Dedifferentiated amniotic fluid mesenchymal stem cell (primary cell): ENCODE data around the gene LDLRAD4.

Experiments
- DNase-seq: peaks from one replicate; pipeline ENCODE4 v3.0.0-alpha.2; 2016; ENCODE audit errors: extremely low spot score

The LDLRAD4 gene

DNA sequence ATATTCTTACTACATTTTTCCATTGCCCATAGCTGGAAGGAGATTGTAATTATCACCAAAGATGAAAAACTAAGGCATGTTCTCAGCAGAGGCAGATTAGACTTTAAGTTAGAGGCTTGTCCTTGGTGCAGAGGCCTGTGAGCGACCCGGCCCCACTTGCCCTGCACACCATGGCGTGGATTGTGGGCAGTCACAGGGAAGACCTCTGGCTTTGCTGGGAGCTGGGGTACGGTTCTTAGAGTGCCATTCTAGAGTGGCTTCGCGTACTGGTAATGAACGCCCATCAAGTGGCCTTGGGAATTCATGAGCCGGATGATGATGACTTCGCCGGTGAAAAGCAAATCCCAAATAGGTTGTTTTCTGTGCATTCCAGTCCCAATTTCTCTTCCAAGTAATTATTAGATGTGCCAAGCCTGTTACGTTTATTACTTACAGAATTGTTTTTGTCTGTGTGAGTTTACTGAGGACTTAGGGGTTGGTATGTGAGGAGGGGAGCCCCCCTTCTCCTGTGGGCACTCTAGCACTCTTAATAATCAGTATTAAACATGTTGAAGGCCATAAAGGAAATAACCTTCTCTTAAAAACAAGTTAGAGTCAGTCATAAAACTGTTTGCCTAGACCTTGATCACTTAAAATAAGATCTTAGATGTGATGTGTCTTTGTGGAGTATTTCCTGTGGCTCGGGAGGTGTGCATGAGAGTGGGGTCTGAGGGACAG lies 90.6 kb downstream of the LDLRAD4 start:
- DNase-seq, result no peak

DNA sequence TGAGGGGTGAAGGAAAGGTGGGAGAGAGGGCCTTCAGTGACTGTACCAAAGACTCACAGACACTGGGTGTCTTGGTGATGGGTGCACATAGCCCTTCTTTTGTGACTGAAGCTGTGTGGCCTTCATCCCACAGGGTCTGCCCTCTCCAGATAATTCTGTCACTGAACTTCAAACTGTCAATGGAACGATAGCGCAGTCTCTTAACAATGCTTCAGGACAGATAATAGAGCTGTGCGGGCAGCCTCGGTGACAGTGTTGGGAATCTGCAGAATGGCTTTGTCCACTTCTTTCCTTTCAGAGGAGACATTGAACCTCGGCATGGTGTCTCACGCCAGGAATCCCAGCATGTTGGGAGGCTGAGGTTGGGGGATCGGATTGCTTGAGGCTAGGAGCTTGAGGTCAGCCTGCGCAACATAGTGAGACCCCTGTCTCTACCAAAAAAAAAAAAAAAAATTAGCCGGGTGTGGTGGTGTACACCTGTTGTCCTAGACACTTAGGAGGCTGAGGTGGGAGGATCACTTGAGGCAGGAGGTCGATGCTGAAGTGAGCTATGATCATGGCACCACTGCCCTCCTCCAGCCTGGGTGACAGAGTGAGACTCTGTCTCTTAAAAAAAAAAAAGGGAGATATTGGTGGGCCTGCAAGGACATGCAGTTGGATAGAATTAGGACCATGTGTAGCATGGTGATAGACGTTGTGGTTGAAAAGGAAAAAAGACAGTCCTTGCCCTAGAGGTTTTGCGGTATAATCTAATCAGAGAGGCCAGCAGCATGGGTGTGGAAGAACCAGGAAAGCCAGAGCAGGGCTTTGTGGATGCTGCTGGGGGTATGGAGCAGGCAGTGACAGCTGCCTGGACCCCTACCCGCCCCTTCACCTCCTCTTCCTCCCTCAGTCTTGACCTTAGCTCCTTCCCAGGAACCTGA lies 91.4 kb downstream of the LDLRAD4 start:
- DNase-seq, result no peak

DNA sequence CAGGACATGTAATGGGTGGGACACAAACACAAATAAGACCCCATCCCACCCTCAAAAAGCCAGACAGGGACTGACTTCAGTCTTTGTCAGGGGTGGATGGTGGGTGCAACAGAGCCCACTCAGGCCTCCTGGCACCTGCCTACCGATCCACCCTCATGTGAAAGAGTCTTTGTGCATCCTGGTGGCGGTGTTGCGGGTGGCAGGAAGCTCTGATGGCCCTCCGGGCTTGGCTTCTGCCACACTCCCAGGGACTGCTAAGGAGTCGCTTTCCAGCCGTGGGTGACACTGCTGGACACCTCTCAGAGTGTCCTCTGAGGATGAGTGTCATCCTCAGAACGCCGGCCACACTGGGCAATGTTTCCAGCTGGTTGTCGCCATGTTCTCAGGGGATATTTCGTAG lies 92.6 kb downstream of the LDLRAD4 start:
- DNase-seq, result no peak

DNA sequence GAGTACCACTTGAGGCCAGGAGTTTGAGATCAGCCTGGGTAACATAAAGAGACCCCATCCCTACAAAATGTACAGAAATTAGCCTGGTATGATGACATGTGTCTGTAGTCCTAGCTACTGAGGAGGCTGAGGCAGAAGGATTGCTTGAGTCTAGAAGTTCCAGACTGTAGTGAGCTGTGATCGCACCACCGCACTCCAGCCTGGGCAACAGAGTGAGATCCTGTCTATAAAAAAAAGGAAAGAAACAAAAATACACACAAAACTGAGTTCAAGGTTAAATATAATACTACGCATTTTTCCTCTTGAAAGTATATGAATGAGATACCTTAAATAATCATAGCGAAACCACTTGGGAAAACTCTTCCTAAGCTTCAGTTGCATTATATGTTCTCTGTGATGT lies 94.0 kb downstream of the LDLRAD4 start:
- no peak for DNase-seq

DNA sequence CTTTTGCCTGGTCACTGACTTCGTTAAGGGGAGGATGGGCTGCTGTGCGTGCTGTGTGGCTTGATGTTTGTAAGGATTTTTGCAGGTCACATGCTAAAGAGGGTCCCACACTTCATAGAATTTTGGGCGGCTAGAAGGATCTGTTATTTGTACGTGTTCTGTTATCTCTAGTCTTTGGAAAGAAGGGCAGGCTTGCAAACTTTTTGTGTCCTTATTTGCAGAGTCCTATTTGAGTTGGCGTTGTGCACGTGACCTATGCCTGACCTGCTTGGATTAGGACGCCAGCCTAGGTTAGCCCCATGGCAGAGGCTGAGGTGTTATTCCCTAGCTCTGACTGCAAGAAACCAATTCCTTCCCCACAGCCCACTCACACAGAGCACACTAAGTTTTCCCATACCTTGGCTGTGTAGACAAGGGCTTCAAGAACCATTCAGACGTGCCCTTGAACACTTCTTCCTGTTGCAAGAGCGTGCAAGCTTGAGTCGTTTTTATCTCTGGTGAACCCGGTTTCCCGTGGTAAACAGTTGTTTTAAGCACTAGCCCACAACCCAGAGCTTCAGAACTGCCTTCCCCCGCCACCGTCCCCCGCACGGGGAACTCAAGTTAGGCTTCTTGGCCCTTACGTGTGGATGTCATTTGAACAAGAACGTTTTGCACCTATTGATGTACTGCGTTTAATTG lies 94.6 kb downstream of the LDLRAD4 start:
- no peak for DNase-seq

DNA sequence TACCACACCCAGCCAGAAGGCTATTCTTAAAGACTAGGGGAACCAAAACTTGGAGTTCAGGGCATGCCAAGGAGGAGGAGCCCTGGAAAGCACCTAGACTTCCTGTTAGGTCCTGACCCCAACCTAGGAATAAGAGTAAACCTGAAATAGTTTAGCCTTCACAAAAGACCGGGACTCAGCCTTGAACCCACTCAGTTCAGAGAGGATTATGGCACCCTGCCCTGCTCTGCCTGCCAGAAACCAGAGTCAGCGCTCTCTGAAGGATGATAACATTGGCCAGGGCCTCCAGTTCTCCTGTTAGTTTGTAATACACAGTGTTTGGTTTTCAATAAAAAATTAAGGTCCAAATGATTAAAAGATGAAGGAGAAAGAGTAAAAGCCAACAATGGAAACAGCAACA lies 96.4 kb downstream of the LDLRAD4 start:
- DNase-seq, result no peak

DNA sequence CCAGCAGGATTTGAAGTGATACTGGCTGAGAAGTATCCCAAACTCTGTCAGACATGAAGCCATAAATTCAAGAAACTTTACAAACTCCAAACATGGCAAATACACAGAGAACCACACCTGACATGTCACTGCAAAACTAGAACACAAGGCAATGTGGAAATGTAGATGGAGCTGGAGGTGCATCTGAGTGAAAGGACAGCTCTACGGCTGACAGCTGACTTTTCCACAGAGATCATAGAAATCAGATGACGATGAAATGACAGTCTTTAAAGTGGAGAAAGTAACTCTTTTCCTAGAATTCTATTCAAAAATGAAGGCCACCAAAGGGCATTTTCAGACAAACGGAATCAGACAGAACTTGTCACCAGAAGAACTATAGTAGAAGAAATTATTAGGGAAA lies 97.5 kb downstream of the LDLRAD4 start:
- no peak for DNase-seq

DNA sequence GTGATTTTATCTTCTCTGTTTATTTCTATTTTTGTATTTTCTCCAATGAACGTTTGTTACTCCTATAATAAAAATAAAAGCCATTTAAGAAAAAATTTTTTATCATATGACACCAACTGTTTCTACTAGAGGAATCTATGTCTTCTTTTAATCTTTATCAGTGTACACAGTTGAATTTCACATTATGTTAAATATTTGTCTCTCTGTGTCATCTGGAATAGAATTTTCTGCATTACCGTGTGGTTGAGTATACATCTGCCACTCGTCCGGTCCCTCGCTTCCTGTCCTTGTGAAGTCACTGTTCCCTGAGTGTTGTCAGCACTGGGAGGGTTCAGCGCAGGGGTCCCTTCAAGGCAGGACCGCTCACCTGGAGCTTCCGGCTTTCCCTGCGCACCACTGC lies 99.2 kb downstream of the LDLRAD4 start:
- no peak for DNase-seq

DNA sequence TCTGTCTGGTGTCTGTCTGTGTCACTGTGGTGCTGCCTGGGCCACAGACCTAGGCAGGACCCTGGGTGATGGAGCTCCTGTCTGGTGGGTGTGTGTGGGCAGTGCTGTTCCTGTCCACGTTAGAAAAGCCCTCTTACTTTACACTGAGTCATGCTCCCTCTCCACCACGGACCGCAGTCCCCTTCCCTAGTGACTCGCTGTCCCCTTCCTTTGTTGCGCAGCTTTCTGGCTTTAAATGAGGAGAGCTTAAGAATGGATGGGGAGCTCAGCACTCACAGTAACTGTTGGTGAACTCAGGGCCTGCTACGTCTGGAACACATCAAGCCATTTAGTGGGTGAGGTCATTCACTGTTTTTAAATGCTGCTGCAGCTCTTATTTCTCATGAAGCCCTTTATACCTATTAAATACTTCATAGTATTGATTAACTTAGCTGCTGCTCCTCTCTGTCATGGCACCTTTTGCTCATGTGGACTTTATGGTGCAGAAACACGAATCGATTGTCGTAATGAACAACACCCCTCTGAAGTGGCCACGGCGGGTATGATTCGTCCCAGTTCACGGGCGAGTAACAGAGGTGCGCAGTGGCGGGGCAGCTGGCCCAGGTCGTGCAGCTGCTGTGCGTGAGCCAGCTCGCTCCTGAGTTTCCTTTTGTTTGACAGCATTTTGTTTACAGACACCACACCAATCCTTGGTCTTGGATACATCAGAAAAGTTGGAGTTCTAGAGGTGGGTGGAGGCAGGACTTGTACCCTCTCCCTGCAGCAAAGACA lies 100.4 kb downstream of the LDLRAD4 start:
- DNase-seq, result no peak

DNA sequence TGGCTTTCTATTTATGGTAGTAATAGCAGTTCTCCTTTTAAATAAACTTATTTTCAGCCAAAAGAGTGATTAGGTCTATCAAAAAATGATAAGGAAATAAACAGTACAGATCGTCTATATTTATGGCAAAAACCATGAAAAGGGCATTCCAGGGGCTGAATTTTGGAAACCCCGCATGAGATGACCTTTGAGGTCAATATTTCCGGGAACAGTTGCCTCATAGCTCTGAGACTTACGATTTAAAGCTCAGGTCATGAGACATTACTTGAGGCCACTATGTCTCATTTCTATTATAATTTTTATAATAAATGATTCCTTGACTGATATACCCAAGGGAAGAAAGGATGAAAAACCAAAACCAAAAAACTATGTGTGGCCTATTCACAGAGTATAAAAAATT lies 101.1 kb downstream of the LDLRAD4 start:
- no peak for DNase-seq

DNA sequence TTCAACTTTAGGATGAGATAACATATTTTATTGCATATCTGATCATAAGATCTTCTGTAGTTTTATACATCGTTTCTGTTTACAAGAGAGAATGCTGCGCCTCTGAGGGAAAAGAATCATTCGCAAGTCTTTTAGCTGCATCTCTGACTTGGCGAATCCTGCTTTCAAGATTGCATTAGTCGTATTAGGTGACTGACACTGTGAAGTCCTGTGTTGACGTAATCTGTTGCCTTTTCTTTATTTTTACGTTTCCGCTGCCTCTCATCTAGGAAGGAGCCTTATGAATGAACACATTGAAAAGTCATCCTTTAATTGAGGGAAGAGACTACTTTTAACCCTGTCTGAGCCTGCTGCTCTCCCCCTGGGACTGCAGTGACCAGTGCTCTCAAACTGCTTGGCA lies 101.5 kb downstream of the LDLRAD4 start:
- DNase-seq, result no peak

DNA sequence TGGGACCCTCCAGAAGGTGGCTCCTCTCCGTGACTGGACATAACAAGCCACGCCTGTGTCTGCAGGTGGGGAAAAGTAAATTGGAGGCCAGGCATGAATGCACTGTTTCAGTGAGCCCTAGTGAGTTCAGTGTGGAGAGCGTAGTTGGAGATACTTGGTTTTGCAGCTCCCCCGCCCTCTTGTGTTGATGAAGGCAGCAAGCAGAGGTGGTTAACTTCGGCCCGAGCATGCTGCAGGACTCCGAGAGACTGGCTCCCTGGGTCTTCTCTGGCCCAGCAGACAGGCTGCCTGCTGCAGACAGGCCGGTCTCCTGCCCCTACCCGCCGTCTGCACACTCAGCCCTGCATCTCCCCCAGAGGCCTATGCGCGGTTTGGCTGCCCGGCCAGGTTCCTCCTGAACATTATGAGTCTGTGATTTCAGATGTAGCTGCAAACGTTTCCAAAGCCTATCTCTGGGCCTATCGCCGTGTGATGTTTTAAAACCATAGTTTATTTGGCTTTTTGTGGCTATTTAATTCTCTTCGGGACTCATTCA lies 102.4 kb downstream of the LDLRAD4 start:
- no peak for DNase-seq

DNA sequence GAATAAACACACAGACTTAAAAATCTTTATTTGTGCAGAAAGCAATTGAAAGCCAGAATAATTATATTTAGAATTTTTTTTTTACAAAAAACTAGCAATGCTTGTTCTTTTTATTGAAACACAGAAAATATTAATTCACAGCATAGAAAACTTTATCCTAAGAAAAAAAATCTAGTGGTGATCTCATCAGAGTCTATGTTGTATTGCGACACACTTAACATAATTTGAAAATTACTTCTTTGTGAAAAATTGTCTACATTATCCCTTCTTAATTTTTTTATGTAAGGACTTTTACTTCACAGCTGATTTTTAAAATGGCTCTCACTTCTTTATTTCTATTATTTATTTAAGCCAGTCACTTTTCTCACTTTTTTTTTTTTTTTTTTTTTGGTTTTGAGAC lies 103.4 kb downstream of the LDLRAD4 start:
- no peak for DNase-seq

DNA sequence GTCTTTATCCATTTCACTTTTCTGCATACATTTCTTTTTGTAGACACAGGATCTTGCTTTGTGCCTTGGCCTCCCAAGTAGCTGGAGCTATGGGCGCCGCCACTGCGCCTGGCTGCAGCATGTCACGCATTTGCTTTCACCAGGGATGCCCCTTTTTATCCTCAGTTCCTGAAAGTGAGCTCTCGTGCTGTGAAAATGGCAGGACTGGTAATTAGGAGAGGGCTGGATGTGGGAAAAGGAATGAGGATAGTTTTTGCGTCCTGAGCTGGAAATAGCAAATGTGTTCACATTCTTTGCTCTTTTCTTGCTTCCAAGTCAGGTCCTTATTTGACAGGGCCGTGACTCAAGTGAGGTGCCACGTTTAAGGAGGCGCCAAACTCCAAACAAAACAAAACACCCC lies 104.6 kb downstream of the LDLRAD4 start:
- no peak for DNase-seq

DNA sequence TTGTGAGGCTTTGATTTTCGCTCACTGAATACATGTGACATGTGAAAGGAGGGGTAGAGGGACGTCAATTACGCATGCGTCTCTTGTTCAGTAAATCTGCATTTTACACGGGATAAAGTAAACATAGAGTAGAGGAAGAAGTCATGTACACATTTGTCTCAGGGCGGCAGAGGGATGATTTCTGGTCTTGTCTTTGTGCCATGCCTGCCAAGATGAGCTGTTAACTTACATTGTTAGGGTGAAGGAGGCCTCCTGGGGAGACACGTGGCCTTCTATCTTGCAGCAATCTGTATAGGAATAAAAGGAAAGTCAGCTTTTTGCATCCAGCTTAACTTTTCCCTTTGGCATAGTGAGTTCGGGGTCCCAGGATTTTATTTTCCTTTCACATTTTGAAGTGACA lies 106.3 kb downstream of the LDLRAD4 start:
- no peak for DNase-seq

DNA sequence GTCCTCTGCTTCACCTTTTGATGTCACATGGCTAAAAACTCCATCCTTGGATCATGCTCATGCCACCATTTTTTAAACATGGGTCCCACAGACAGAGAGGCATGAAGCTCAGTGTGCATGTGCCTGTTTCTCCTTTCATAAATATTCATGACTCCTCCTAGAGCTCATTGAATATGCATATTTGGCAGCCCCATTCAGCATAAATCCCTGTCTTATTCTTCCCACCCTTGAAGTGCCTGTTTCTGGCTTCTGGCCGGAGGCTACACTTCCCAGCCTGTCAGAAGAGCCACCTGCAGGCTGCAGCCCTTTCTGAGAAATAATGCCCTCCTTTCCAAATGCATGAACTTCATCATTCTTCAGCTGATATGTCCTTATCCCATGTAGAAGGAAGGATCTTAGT lies 109.7 kb downstream of the LDLRAD4 start:
- no peak for DNase-seq

DNA sequence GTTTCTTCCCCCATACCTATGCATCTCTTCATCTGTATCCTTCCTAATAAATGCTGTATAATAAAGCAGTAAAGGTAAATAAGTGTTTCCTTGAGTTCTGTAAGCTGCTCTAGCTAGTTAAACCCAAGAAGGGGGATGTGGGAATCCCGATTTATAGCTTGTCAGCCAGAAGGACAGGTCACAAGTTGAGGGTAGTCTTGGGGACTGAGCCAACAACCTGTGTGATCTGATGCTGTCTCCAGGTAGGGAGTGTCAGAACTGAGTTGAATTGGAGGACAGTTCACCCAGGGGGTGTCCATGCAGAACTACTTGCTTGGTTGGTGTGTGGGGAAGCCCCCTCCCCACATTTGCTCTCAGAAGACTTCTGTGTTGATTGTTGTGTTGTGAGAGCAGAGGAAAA lies 112.4 kb downstream of the LDLRAD4 start:
- DNase-seq, result no peak

DNA sequence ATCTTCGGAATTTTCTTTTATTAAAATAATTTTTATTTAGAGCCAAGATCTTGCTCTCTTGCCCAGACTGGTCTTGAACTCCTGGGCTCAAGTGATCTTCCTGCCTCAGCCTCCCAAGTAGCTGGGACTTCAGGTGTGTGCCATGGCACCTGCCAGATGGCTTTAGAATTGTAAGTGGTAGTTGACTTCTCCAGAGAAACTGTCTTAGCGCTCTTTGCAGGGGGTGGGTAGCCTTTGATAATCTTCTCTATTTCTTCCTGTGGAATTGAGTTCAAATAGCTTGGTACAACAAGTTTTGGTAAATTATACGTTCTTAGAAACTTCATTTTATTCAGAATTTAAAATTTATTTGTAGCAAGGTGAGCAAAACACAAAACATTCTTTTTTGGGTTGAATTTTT lies 113.3 kb downstream of the LDLRAD4 start:
- no peak for DNase-seq

DNA sequence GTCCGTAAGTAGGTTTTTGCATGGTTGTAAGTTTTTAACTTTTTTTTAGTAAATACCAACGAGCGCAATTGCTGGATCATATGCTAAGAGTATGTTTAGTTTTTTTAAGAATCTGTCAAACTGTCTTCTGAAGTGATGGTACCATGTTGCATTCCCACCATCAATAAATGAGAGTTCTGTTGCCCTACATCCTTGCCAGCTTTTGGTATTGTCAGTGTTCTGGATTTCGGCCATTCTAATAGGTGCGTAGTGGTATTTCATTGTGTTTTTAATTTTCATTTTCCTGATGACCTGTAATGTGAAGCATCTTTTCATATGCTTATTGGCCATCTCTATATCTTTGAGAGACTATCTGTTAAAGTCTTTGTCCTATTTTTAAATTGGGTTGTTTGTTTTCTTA lies 114.3 kb downstream of the LDLRAD4 start:
- no peak for DNase-seq

DNA sequence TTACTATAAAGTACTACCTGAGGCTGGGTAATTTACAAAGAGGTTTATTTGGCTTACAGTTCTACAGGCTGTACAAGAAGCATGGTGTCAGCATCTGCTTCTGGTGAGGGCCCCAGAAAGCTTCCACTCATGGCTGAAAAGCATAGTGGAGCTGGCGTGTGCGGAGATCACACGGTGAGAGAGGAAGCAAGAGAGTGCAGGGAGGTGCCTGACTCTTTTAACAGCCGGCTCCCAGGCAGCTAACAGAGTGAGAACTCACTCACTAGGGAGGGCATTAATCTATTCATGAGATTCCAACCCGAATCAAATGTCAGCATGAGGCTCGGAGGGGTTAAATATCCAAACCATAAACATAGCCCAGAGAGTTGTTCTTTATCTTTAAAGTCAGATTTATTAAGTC lies 117.3 kb downstream of the LDLRAD4 start:
- DNase-seq, result no peak

DNA sequence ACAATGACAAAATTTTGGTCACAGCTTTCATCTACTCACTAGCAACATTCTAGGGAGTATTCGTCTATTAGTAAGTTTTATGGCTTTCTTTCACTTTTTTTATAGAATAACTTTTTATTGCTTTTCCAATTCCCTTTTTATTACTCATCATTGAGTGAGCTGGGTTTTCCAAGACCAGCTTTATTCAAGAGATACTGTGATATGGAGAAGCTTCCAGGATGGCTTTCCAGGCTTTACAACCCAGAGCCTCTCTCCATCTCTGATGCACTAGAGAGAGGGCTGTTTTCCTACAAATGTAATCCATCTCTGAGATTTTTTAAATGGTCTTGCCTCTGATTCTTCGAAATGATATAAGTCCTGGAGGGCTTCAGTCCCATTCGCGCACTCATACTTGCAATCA lies 118.3 kb downstream of the LDLRAD4 start:
- DNase-seq, result no peak

DNA sequence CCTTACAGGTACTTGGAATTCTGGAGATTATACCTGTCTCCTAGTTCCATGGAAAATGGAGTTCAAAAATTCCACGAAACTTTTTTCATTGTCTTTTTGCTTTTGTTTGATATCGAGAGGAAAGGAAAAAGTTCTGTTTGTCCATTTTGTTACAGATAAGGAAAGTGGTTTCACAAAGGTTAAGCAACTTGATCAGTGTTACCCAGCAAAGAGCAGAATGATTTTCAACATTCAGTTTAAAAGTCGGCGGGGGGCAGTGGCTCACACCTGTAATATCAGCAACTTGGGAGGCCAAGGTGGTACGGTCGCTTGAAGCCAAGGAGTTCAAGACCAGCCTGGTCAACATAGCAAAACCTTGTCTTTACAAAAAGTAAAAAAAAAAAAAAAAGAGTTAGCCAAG lies 118.8 kb downstream of the LDLRAD4 start:
- no peak for DNase-seq
